Measurements from ENCODE around the gene CCDC116.

The CCDC116 gene

GRCh38 chr22:21661991-21662390, 29.4 kb downstream of the CCDC116 start:
- Histone ChIP-seq H3K4ac (ENCODE audit: low read depth, low read length) (no peak overlapping the region), H3K23ac (ENCODE audit: low read length) (no peak overlapping the region), H3K4me3 (ENCODE audit: low read depth, low read length) (no peak overlapping the region), H2AFZ (ENCODE audit: insufficient read depth, low read length, poor library complexity) (no peak overlapping the region), H4K12ac (ENCODE audit: low read depth, low read length) (no peak overlapping the region), H2BK5ac (ENCODE audit: low read depth, low read length, poor library complexity) (no peak overlapping the region), H3K4me2 (ENCODE audit: low read length) (no peak overlapping the region), H3K9ac (ENCODE audit: low read length) (no peak overlapping the region), H3K27ac (ENCODE audit: low read depth, low read length) (no peak overlapping the region), H4K8ac (ENCODE audit: low read depth, low read length) (no peak overlapping the region), H3K14ac (ENCODE audit: low read length) (no peak overlapping the region), H3K18ac (ENCODE audit: low read length) (no peak overlapping the region), H2AK5ac (ENCODE audit: low read length) (no peak overlapping the region), H4K91ac (ENCODE audit: low read depth, low read length) (no peak overlapping the region), H3K4me1 (ENCODE audit: control insufficient read depth in 1 of 2, insufficient read depth in 2 of 2, low read length in 2 of 2) (peaks cover 8 to 11% of the 10 kb centered on the region in 2 experiments), H3K79me2 (ENCODE audit: control insufficient read depth, insufficient read depth, low read length, poor library complexity) (peaks cover 2% of the 10 kb centered on the region), H3K79me1 (ENCODE audit: low read length) (peaks cover 17% of the 10 kb centered on the region), H3K9me3 (ENCODE audit: insufficient read depth, low read depth, low read length) (no peaks in the 10 kb centered on the region), H2BK12ac (ENCODE audit: low read length) (no peak overlapping the region), H2BK120ac (ENCODE audit: insufficient read depth, low read length, poor library complexity) (no peak overlapping the region), H3K36me3 (ENCODE audit: control insufficient read depth in 1 of 2, insufficient read depth in 2 of 2, low read length in 2 of 2) (no peaks in the 10 kb centered on the region), H3K27me3 (ENCODE audit: insufficient read depth, low read length) (no peaks in the 10 kb centered on the region)
- no peak for DNase-seq
- no CpG with 5 or more reads among the region's 5 CpGs for WGBS (ENCODE audit: extremely low coverage, insufficient coverage, insufficient read length)

GRCh38 chr22:21663738-21664137, 31.2 kb downstream of the CCDC116 start:
- Histone ChIP-seq H3K4me1 (ENCODE audit: control insufficient read depth in 1 of 2, insufficient read depth in 2 of 2, low read length in 2 of 2) (peaks cover 2 to 3% of the 10 kb centered on the region in 2 experiments), H4K12ac (ENCODE audit: low read depth, low read length) (no peak overlapping the region), H3K36me3 (ENCODE audit: control insufficient read depth in 1 of 2, insufficient read depth in 2 of 2, low read length in 2 of 2) (no peaks in the 10 kb centered on the region), H4K8ac (ENCODE audit: low read depth, low read length) (no peak overlapping the region), H2BK5ac (ENCODE audit: low read depth, low read length, poor library complexity) (no peak overlapping the region), H3K27me3 (ENCODE audit: insufficient read depth, low read length) (no peaks in the 10 kb centered on the region), H3K14ac (ENCODE audit: low read length) (no peak overlapping the region), H3K4ac (ENCODE audit: low read depth, low read length) (no peak overlapping the region), H3K79me2 (ENCODE audit: control insufficient read depth, insufficient read depth, low read length, poor library complexity) (no peaks in the 10 kb centered on the region), H3K9me3 (ENCODE audit: insufficient read depth, low read depth, low read length) (no peaks in the 10 kb centered on the region), H3K27ac (ENCODE audit: low read depth, low read length) (no peak overlapping the region), H3K79me1 (ENCODE audit: low read length) (peaks cover 8% of the 10 kb centered on the region), H3K4me2 (ENCODE audit: low read length) (no peak overlapping the region), H2BK12ac (ENCODE audit: low read length) (no peak overlapping the region), H3K9ac (ENCODE audit: low read length) (no peak overlapping the region), H3K18ac (ENCODE audit: low read length) (no peak overlapping the region), H4K91ac (ENCODE audit: low read depth, low read length) (no peak overlapping the region), H3K23ac (ENCODE audit: low read length) (no peak overlapping the region), H3K4me3 (ENCODE audit: low read depth, low read length) (no peak overlapping the region), H2AK5ac (ENCODE audit: low read length) (no peak overlapping the region), H2AFZ (ENCODE audit: insufficient read depth, low read length, poor library complexity) (no peak overlapping the region), H2BK120ac (ENCODE audit: insufficient read depth, low read length, poor library complexity) (no peak overlapping the region)
- no CpG with 5 or more reads among the region's 2 CpGs for WGBS (ENCODE audit: extremely low coverage, insufficient coverage, insufficient read length)
- DNase-seq = no peak

DNA sequence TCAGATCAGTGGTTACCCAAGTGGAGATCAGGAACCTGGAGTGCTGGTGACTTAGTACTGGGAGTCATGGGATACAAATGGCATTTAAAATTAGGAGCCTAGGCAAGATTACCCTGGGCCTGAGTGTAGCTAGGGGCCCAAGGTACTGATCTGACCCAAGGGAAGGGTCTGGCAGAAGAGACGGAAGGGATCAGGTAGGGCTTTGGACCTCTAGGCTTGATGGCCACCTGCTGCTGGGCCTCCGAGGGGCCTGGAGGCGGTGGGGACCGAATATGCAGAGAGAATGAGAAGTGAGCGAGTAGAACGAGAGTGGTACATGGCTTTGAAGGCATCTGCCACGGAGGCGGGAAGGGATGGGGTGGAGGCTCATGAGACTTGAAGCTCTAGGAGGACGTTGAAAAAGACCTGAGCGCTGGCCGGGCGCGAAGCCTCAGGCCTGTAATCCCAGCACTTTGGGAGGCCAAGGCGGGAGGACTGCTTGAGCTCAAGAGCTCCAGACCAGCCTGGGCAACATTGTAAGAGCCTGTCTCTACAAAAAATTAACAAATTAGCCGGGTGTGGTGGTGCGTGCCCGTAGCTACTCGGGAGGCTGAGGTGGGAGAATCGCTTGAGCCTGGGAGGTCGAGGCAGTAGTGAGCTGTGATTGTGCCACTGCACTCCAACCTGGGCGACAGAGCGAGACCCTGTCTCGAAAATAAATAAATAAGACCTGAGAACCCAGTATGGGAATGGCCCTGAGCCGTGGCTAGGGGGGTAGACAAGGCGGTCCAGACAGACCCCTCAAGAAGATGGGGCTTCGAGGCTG, 32.7 kb downstream of the CCDC116 start:
- DNase-seq = no peak
- WGBS (ENCODE audit: extremely low coverage, insufficient coverage, insufficient read length) = no CpG with 5 or more reads among the region's 26 CpGs

GRCh38 chr22:21666786-21667185, 34.2 kb downstream of the CCDC116 start:
- DNase-seq = peak in 1 of 2 donors; percentile 21
- Histone ChIP-seq H2AK5ac (ENCODE audit: low read length) (no peak overlapping the region), H3K4me1 (ENCODE audit: control insufficient read depth in 1 of 2, insufficient read depth in 2 of 2, low read length in 2 of 2) (peaks cover 2 to 3% of the 10 kb centered on the region in 2 experiments), H3K27me3 (ENCODE audit: insufficient read depth, low read length) (no peaks in the 10 kb centered on the region), H3K9me3 (ENCODE audit: insufficient read depth, low read depth, low read length) (no peaks in the 10 kb centered on the region), H3K9ac (ENCODE audit: low read length) (no peak overlapping the region), H2BK12ac (ENCODE audit: low read length) (no peak overlapping the region), H4K91ac (ENCODE audit: low read depth, low read length) (peak overlapping the region; percentile 55), H3K79me2 (ENCODE audit: control insufficient read depth, insufficient read depth, low read length, poor library complexity) (no peaks in the 10 kb centered on the region), H3K27ac (ENCODE audit: low read depth, low read length) (peak overlapping the region; percentile 12), H3K18ac (ENCODE audit: low read length) (no peak overlapping the region), H3K14ac (ENCODE audit: low read length) (no peak overlapping the region), H3K79me1 (ENCODE audit: low read length) (peaks cover 8% of the 10 kb centered on the region), H2AFZ (ENCODE audit: insufficient read depth, low read length, poor library complexity) (no peak overlapping the region), H3K4ac (ENCODE audit: low read depth, low read length) (peak overlapping the region; percentile 12), H4K8ac (ENCODE audit: low read depth, low read length) (peak overlapping the region; percentile 9), H2BK120ac (ENCODE audit: insufficient read depth, low read length, poor library complexity) (no peak overlapping the region), H3K36me3 (ENCODE audit: control insufficient read depth in 1 of 2, insufficient read depth in 2 of 2, low read length in 2 of 2) (peaks cover 11 to 12% of the 10 kb centered on the region in 2 experiments), H3K4me3 (ENCODE audit: low read depth, low read length) (no peak overlapping the region), H3K4me2 (ENCODE audit: low read length) (peak overlapping the region; percentile 93), H4K12ac (ENCODE audit: low read depth, low read length) (no peak overlapping the region), H3K23ac (ENCODE audit: low read length) (no peak overlapping the region), H2BK5ac (ENCODE audit: low read depth, low read length, poor library complexity) (no peak overlapping the region)
- no CpG with 5 or more reads among the region's 16 CpGs for WGBS (ENCODE audit: extremely low coverage, insufficient coverage, insufficient read length)

More for the DNA sequence above, 32.7 kb downstream of the CCDC116 start:
- H3K36me3 ChIP-seq (ENCODE audit: control insufficient read depth in 1 of 2, insufficient read depth in 2 of 2, low read length in 2 of 2) = no peaks in the 10 kb centered on the region
- H3K18ac ChIP-seq (ENCODE audit: low read length) = no peak overlapping the region
- no peaks in the 10 kb centered on the region for H3K9me3 ChIP-seq (ENCODE audit: insufficient read depth, low read depth, low read length)
- peak overlapping the region; percentile 93 for H3K4me2 ChIP-seq (ENCODE audit: low read length)
- no peak overlapping the region for H4K12ac ChIP-seq (ENCODE audit: low read depth, low read length)
- peak overlapping the region; percentile 98 for H4K8ac ChIP-seq (ENCODE audit: low read depth, low read length)
- no peak overlapping the region for H3K4me3 ChIP-seq (ENCODE audit: low read depth, low read length)
- H3K79me1 ChIP-seq (ENCODE audit: low read length) = peaks cover 8% of the 10 kb centered on the region
- peak overlapping the region; percentile 75 for H2AFZ ChIP-seq (ENCODE audit: insufficient read depth, low read length, poor library complexity)
- no peak overlapping the region for H3K23ac ChIP-seq (ENCODE audit: low read length)
- no peaks in the 10 kb centered on the region for H3K79me2 ChIP-seq (ENCODE audit: control insufficient read depth, insufficient read depth, low read length, poor library complexity)
- no peak overlapping the region for H2BK12ac ChIP-seq (ENCODE audit: low read length)
- H2BK5ac ChIP-seq (ENCODE audit: low read depth, low read length, poor library complexity) = no peak overlapping the region
- peak overlapping the region; percentile 50 for H4K91ac ChIP-seq (ENCODE audit: low read depth, low read length)
- no peak overlapping the region for H3K14ac ChIP-seq (ENCODE audit: low read length)
- H3K9ac ChIP-seq (ENCODE audit: low read length) = no peak overlapping the region
- H3K27me3 ChIP-seq (ENCODE audit: insufficient read depth, low read length) = no peaks in the 10 kb centered on the region
- H3K27ac ChIP-seq (ENCODE audit: low read depth, low read length) = peak overlapping the region; percentile 83
- H2BK120ac ChIP-seq (ENCODE audit: insufficient read depth, low read length, poor library complexity) = no peak overlapping the region
- H3K4me1 ChIP-seq (ENCODE audit: control insufficient read depth in 1 of 2, insufficient read depth in 2 of 2, low read length in 2 of 2) = peaks cover 2 to 3% of the 10 kb centered on the region in 2 experiments
- no peak overlapping the region for H2AK5ac ChIP-seq (ENCODE audit: low read length)
- no peak overlapping the region for H3K4ac ChIP-seq (ENCODE audit: low read depth, low read length)

Data from trophoblast cell (in vitro differentiated cells and primary cell).